Bone marrow (tissue), 2 donors: ENCODE data around the gene PPM1E.
"Not testable (repeated sequence)": the region's sequence is repeated elsewhere in the genome, so short reads cannot be mapped to it uniquely, and the experiment has no call there.

Experiments
- DNase-seq, 2 donors: peaks; one replicate each; lab custom pipeline; 2025; lab: John Stamatoyannopoulos, UW

Gene PPM1E

GRCh38 chr17:58947824-58948223 lies 192.2 kb downstream of the PPM1E start:
- no peak for DNase-seq

- not testable (repeated sequence) for DNase-seq
Measured at GRCh38 chr17:58954358-58954757, 198.7 kb downstream of the PPM1E start.

GRCh38 chr17:58956997-58957724 lies 201.5 kb downstream of the PPM1E start:
- DNase-seq, result no peak

GRCh38 chr17:58957725-58958073 lies 202.0 kb downstream of the PPM1E start:
- DNase-seq, result not testable (repeated sequence)

GRCh38 chr17:58960068-58960467 lies 204.4 kb downstream of the PPM1E start:
- DNase-seq, result no peak

- no peak for DNase-seq
Measured at GRCh38 chr17:58965221-58965620, 209.6 kb downstream of the PPM1E start.

GRCh38 chr17:58966208-58966607 lies 210.6 kb downstream of the PPM1E start:
- no peak for DNase-seq

GRCh38 chr17:58968426-58969061 lies 212.9 kb downstream of the PPM1E start:
- no peak for DNase-seq

GRCh38 chr17:58969156-58969555 lies 213.5 kb downstream of the PPM1E start:
- DNase-seq, result no peak

- DNase-seq, result no peak
Measured at GRCh38 chr17:58969612-58970011, 214.0 kb downstream of the PPM1E start.

- DNase-seq, result no peak
Measured at GRCh38 chr17:58970609-58971450, 215.2 kb downstream of the PPM1E start.

- DNase-seq, result no peak
Measured at GRCh38 chr17:58974354-58974753, 218.7 kb downstream of the PPM1E start.

GRCh38 chr17:58976541-58976940 lies 220.9 kb downstream of the PPM1E start:
- DNase-seq, result no peak

GRCh38 chr17:58980706-58981481 lies 225.2 kb downstream of the PPM1E start:
- DNase-seq, result no peak

- no peak for DNase-seq
Measured at GRCh38 chr17:58982626-58983025, 227.0 kb downstream of the PPM1E start.

- DNase-seq, result no peak
Measured at GRCh38 chr17:58985367-58985766, 229.7 kb downstream of the PPM1E start.

GRCh38 chr17:58985971-58986370 lies 230.3 kb downstream of the PPM1E start:
- DNase-seq, result no peak

- no peak for DNase-seq
Measured at GRCh38 chr17:58989629-58990028, 234.0 kb downstream of the PPM1E start.

GRCh38 chr17:58991718-58992331 lies 236.2 kb downstream of the PPM1E start:
- no peak for DNase-seq

- no peak for DNase-seq
Measured at GRCh38 chr17:58993311-58993710, 237.7 kb downstream of the PPM1E start.

GRCh38 chr17:58995247-58995940 lies 239.7 kb downstream of the PPM1E start:
- no peak for DNase-seq
